Panc1 (cell line): ENCODE results near the gene CPXM1. TPM values are rescaled to one million over a fixed set of nuclear protein-coding genes. Genes with fewer than 3 reads are reported as not detected.

Source experiments
- ATAC-seq: fragments of 200-7000 bp; cut with Tn5 transposase; 2 replicates; pipeline ENCODE4 v1.9.1; 2020; ENCODE audit warnings: mild to moderate bottlenecking, moderate library complexity
- BruUV-seq: library from RNA; stranded (reverse); fragments of 400-500 nt; replicated peaks from 2 replicates; lab custom pipeline; 2021; lab: Mats Ljungman, UMichigan
- CTCF ChIA-PET: fragments of 300-600 bp; sonication (Branson Sonifier 250); formaldehyde crosslinking; loops from one replicate; lab custom pipeline; 2022; ENCODE audit warnings: antibody characterized with exemption; lab: Charles Lee
- POLR2A ChIA-PET: fragments of 300-600 bp; sonication (Branson Sonifier 250); formaldehyde crosslinking; loops from one replicate; lab custom pipeline; 2022; ENCODE audit warnings: antibody characterized with exemption; lab: Charles Lee
- DNase-seq: peaks from one replicate; pipeline ENCODE4 v3.0.0-alpha.2; 2010; ENCODE audit warnings: low read depth, low spot score
- H3K27ac ChIP-seq: 2 replicates; pipeline ENCODE4 v1.5.1; 2011; ENCODE audit warnings: mild to moderate bottlenecking, low read length, inconsistent platforms
- H3K27me3 ChIP-seq: fragments of 200-500 bp; sonication (Bioruptor generic); 2 replicates; pipeline ENCODE4 v1.6.0; 2014; ENCODE audit warnings: low read length, inconsistent platforms; ENCODE audit not compliant: control insufficient read depth, insufficient read depth
- H3K36me3 ChIP-seq: fragments of 200-500 bp; sonication (Bioruptor generic); 2 replicates; pipeline ENCODE4 v1.5.1; 2014; ENCODE audit warnings: inconsistent platforms, mild to moderate bottlenecking, low read length, moderate library complexity; ENCODE audit not compliant: control insufficient read depth, insufficient read depth
- H3K4me1 ChIP-seq: 2 replicates; pipeline ENCODE4 v1.5.1; 2011; ENCODE audit warnings: inconsistent platforms, mild to moderate bottlenecking, low read length, moderate library complexity; ENCODE audit not compliant: control insufficient read depth, insufficient read depth
- H3K4me3 ChIP-seq, 2 experiments: 2 replicates each; pipeline ENCODE4 v1.5.1; 2011 to 2012; ENCODE audit warnings: low read depth in 2 of 2, low read length in 2 of 2, mild to moderate bottlenecking in 2 of 2, inconsistent platforms in 1 of 2, moderate library complexity in 1 of 2
- H3K9me3 ChIP-seq: fragments of 200-500 bp; sonication (Bioruptor generic); 2 replicates; pipeline ENCODE4 v1.5.1; 2014; ENCODE audit warnings: low read depth, mild to moderate bottlenecking, inconsistent platforms, low read length, moderate library complexity; ENCODE audit not compliant: control insufficient read depth, insufficient read depth
- POLR2AphosphoS5 ChIP-seq: IDR thresholded peaks from 2 replicates; pipeline ENCODE4 v1.6.1; 2012; ENCODE audit warnings: mild to moderate bottlenecking, low read depth, low read length, moderate library complexity
- REST ChIP-seq, 2 experiments: IDR thresholded peaks; 2 replicates each; pipeline ENCODE4 v1.6.1; 2011 to 2012; ENCODE audit warnings: low read depth in 2 of 2, control low read depth in 1 of 2, low read length in 1 of 2, mild to moderate bottlenecking in 1 of 2, moderate library complexity in 1 of 2; ENCODE audit not compliant: insufficient read depth in 1 of 2
- TCF7L2 ChIP-seq: IDR thresholded peaks from 2 replicates; pipeline ENCODE4 v1.6.1; 2011; ENCODE audit warnings: mild to moderate bottlenecking, low read depth, low read length, inconsistent platforms
- in situ Hi-C: cut with HindIII; loops from 2 replicates; pipeline ENCODE4 v1.10.0; 2016; ENCODE audit warnings: low sequenced_read_pairs, low pct_unique_long_range_greater_than_20kb
- intact Hi-C: fragments of 100-400 bp; cut with micrococcal nuclease; formaldehyde crosslinking; loops from one replicate; pipeline ENCODE4 v1.10.0; 2022; ENCODE audit not compliant: unreplicated experiment
- total RNA-seq: library from RNA; stranded (reverse); gene quantifications from one replicate; pipeline ENCODE4 v1.2.1, GENCODE V29; 2021; ENCODE audit not compliant: unreplicated experiment
- TF ChIP-seq, protein P1 (sequence below): fragments of 450-650 bp; IDR thresholded peaks from 2 replicates; pipeline ENCODE4 v1.5.1; 2017; ENCODE audit warnings: mild to moderate bottlenecking

The CPXM1 gene
- total RNA-seq, 1 experiment from 2014 or later: not detected

DNA sequence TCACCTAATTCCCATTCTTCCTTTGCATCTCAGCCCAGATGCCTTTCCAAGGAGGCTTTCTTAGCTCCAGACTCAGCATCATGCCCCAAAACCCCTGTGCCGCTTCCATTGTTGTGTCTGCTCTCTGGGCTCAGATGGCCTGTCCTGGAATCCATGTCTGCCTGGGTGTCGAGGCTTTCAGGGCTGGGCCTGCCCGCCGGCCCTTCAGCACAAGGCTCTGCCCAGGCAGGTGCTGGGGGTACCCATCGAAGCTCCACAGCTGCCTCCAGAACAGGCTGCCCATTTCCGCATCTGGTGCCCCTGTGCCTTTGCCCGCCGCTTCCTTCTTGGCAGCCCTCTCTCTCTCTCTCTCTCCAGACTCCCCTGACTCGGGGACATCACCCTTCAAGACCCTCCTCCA is 1.2 kb downstream of the CPXM1 start:
- H3K27me3 ChIP-seq: peaks cover 15% of the 10 kb centered on the region; the same call in 1 of the 2 replicates
- intact Hi-C loops: no loop called here

GRCh38 chr20:2798814-2799213 is 1.6 kb downstream of the CPXM1 start:
- ChIA-PET CTCF (no interaction called here), POLR2A (no interaction called here)
- no peaks in the 10 kb centered on the region for H3K36me3 ChIP-seq
- H3K4me3 ChIP-seq: no peak overlapping the region
- H3K9me3 ChIP-seq: no peaks in the 10 kb centered on the region
- BruUV-seq: no TSS peak
- DNase-seq: no peak
- peaks cover 16% of the 10 kb centered on the region; the same call in 1 of the 2 replicates for H3K27me3 ChIP-seq
- TF ChIP-seq TCF7L2: 0 out of 2 replicates have a peak, but pooled peaks have one; percentile 11
- TF ChIP-seq POLR2AphosphoS5: no peak
- intact Hi-C loops: no loop called here
- no peaks in the 10 kb centered on the region; the same call in 1 of the 2 replicates for H3K4me1 ChIP-seq
- no peak overlapping the region for H3K27ac ChIP-seq
- 0 out of 2 replicates have a peak, but pooled peaks have one; percentile 32 for ATAC-seq
- in situ Hi-C loops: no loop called here

More for the DNA sequence above, 1.2 kb downstream of the CPXM1 start:
- Histone ChIP-seq H3K27ac (no peak overlapping the region), H3K9me3 (no peaks in the 10 kb centered on the region), H3K4me3 (no peak overlapping the region; a peak in 1 of 4 replicates), H3K4me1 (no peaks in the 10 kb centered on the region; the same call in 1 of the 2 replicates), H3K36me3 (no peaks in the 10 kb centered on the region)
- TF ChIP-seq TCF7L2 (no peak), REST (IDR thresholded peaks at IDR 0.05; ENCODE audit: insufficient read depth in 1 of 2, low read depth in 2 of 2, low read length in 1 of 2) (no peak)
- TF ChIP-seq, protein P1, sequence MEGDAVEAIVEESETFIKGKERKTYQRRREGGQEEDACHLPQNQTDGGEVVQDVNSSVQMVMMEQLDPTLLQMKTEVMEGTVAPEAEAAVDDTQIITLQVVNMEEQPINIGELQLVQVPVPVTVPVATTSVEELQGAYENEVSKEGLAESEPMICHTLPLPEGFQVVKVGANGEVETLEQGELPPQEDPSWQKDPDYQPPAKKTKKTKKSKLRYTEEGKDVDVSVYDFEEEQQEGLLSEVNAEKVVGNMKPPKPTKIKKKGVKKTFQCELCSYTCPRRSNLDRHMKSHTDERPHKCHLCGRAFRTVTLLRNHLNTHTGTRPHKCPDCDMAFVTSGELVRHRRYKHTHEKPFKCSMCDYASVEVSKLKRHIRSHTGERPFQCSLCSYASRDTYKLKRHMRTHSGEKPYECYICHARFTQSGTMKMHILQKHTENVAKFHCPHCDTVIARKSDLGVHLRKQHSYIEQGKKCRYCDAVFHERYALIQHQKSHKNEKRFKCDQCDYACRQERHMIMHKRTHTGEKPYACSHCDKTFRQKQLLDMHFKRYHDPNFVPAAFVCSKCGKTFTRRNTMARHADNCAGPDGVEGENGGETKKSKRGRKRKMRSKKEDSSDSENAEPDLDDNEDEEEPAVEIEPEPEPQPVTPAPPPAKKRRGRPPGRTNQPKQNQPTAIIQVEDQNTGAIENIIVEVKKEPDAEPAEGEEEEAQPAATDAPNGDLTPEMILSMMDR: no peak
- CTCF ChIA-PET: no interaction called here
- in situ Hi-C loops: no loop called here
- DNase-seq: no peak
- ATAC-seq: 0 out of 2 replicates have a peak, but pooled peaks have one; percentile 11
- no TSS peak for BruUV-seq
- POLR2A ChIA-PET: no interaction called here

DNA sequence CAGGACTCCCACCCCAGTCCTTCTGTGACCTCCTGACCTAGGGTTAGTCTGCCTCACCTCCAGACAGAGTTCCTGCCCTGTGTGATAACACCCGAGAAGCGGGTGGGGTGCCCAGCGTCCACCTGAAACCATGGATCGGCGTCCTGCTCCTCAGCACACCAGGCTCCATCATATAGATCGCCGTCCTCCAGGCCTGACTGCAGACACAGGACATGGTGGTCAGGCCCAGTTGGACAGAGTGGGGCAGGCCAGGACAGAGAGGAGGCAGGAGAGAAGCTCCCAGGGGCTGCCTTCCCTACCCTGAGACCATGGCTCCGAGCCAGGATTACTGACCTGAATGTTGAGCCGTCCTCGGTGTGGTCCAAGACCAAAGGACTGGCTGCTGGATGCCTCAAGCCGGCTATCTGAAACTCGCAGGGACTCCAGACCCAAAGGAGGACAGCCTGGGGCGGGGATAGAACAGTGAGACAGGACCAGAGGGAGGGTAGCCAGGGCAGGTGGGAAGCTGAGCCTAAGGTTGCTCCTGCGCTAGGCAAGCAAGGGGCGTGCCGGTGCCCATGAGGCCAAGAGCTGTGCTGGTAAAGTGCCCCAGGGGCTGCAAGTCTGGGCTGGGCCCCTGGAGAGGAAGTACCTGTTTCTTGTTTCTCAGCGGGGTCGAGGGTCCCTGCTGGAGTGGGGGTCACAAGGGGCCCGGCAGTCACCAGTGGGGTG is 2.2 kb downstream of the CPXM1 start:
- TF ChIP-seq POLR2AphosphoS5: no peak
- no peak for TF ChIP-seq REST (IDR thresholded peaks at IDR 0.05; ENCODE audit: insufficient read depth in 1 of 2, low read depth in 2 of 2, low read length in 1 of 2)
- H3K9me3 ChIP-seq: no peaks in the 10 kb centered on the region
- no peak for ATAC-seq
- intact Hi-C loops (no loop called here), in situ Hi-C loops (no loop called here)
- no peak overlapping the region for H3K27ac ChIP-seq
- peaks cover 17% of the 10 kb centered on the region; the same call in 1 of the 2 replicates for H3K27me3 ChIP-seq
- ChIA-PET CTCF (no interaction called here), POLR2A (no interaction called here)
- no peaks in the 10 kb centered on the region; the same call in 1 of the 2 replicates for H3K4me1 ChIP-seq
- BruUV-seq: no TSS peak
- no peak for DNase-seq
- no peak overlapping the region for H3K4me3 ChIP-seq
- no peaks in the 10 kb centered on the region for H3K36me3 ChIP-seq
